HCEC 1CT (cell line): ENCODE data around the gene KCNK3.
A peak's percentile ranks its signal among the peaks of the same experiment; 100 is the strongest.
"Not testable (repeated sequence)": the region's sequence is repeated elsewhere in the genome, so short reads cannot be mapped to it uniquely, and the experiment has no call there.

Source experiments
- DNase-seq: peaks from one replicate; pipeline ENCODE4 v3.0.0-alpha.2; 2017

Gene KCNK3

DNA sequence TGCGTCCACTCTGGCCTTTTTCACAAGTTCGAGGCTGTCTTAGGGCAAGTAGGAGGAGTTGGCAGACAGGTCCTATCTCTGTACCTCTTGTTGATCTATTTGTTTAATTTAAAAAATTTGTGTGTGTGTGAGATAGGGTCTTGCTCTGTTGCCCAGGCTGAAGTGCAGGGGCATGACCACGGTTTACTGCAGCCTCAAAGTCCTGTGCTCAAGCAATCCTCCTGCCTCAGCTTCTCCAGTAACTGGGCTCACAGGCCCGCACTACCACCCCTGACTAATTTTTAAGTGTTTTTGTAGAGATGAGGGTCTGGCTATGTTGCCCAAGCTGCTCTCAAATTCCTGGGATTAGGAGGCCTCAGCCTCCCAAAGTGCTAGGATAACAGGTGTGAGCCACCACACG is 67.3 kb downstream of the KCNK3 start:
- no peak for DNase-seq

DNA sequence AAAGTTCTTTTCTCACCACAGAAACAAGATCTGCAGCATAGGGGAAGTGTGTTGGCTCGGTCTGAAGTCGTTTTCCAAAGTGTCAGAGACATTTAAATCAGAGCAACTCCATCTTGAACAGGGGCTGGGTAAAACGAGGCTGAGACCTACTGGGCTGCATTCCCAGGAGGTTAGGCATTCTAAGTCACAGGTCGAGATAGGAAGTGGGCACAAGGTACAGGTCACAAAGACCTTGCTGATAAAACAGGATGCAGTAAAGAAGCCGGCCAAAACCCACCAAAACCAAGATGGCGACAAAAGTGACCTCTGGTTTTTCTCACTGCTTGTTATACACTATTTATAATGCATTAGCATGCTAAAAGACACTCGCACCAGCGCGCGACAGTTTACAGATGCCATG is 68.5 kb downstream of the KCNK3 start:
- DNase-seq: not testable (repeated sequence)

DNA sequence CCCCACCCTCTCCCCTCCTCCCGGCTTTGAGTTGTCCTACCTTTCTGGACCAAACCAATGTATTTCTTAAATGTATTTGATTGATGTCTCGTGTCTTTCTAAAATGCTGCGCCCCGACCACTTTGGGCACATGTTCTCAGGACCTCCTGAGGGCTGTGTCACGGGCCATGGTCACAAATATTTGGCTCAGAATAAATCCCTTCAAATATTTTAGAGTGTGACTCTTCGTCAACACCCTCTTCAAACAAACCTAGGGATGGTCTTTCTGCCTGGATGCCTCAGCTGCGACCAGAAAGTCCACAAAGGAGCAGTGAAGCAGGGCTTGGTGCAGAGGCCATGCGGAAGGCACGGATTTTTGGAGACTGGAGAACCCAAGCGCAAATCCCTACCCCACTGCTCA is 70.5 kb downstream of the KCNK3 start:
- DNase-seq: no peak

DNA sequence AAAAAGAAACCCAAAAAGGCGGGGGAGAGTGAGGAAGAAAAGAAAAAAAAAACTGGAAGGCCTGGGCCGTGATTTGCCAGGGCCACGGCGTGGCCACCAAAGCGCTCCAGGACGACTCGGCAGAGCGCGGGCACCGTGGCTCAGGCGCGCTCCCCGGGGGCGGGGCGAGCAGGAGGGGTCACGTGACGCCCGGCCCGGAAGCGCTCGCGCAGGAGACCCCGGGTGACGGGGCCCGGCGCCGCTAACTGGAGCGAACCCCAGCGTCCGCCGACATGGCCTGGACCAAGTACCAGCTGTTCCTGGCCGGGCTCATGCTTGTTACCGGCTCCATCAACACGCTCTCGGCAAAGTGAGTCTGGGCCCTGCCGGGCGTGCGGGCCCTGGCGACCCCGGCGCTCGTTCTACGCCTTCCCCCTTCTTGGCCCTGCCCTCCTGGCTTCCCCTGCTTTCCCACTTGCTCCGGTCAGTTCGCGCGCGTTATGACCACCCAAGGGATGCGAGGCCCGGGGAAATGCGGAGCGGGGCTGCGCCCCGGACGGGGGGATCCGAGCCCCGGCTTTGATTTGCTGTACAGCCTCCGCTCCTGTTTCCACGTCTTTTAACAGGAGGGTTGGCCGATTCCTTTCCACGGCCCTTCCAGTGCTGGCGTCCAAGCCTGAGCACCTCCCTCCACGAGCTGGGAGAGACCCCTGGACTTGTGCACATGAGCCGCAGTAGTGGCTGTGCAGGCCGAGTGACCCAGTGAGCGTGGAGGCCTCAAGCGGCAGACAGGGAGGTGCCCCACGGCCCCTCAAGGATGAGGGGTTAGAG is 71.8 kb downstream of the KCNK3 start, which contains the start of gene SLC35F6:
Gene SLC35F6 (plus strand): TSS at position 207 of the 810 bp plus-strand sequence. CDS start 66 bp downstream, at position 273.
- DNase-seq: peak; percentile 72

DNA sequence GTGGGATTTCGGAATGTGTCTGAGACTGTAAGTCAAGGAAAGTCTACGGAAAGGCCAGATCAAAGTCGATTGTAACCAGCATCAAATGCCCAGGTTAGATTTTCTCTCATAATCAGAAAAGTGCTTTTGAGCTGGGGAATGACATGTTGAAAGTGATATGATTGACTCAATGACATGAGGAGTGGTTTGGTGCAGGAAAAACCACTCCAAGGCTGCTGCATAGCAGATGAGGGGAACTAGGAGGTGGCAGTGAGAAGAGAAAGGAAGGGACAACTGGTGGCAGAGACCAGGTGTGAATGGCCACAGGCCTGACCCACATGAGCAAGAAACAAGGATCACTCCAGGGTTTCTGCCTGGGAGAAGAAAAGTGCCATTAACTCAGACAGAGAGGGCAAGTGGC is 72.4 kb downstream of the KCNK3 start:
- no peak for DNase-seq

DNA sequence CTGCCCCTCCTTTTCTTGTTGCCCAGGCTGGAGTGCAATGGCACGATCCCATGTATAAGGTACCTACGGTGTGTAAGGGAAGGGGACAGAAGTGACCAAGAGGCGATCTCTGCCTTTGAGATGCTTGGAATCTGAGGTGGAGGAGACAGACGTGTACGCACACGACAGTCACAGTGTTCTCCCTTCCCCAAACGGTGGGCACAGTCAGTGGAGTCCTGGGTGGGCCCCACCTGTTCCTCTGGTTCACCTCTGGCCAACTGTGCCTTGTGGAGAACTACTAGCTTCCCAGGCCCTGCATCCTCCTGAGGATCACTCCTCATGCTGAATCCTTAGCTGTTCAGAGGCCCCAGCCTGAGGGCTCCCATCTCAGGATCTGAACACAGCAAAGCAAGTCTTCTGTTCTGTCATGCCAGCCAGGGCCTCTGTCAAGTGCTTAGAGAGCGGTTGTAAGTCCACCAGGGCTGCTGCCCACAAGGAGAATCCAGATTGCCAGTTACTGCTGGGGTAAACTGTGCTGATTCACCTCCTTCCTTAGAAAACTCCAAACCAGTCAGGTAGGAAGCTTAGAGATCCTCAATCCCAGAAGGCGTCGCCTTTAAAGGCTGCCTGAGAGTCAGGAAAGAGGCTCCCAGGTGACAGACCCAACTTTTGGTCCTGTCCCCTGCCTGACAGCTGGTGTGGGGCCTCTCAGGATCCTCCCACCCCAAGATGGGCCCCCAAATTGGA is 73.1 kb downstream of the KCNK3 start:
- DNase-seq: no peak

DNA sequence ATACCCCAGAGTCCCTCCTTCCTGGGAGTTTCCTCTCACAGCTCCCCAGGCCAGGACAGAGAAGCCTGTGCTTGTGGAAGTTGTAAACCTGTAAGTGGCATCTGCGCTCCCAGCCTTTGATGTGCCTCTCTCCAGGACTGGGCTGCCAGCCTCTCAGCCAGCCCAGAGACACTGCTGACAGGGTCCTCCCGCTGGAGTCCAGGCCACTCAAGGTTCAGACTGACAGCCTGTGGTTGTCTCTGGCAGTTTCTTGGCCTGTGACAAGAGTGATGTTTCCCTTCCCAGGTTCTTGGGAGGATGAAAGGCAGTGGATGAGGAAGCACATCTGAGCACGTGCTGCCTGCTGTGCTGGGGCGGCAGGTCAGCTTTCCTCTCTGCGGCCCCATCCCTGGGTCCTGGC is 74.6 kb downstream of the KCNK3 start:
- DNase-seq: no peak

DNA sequence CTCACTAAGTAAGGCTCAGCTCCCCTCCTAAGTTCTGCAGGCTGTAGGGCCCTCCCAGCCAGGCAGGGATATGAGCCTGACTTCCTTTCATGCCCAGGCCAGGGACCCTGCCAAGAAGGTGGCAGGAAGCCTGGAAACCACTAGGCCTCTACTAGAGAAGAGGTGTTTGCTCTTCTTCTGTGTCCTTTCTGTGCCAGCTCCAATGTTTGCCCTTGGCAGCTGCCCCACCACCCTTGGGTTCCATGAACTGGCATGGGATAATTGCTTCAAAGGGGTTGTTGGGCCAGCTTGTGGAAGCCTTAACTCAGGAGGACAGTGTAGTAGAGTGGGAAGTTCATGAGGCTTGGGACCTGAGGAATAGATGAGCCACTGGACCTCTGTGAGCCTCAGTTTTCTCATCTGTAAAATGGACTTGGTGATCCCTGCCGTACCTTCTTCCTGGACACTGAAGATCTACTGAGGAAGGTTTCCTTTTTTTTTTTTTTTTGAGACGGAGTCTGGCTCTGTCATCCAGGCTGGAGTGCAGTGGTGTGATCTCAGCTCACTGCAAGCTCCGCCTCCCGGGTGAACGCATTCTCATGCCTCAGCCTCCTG is 75.5 kb downstream of the KCNK3 start:
- DNase-seq: no peak

DNA sequence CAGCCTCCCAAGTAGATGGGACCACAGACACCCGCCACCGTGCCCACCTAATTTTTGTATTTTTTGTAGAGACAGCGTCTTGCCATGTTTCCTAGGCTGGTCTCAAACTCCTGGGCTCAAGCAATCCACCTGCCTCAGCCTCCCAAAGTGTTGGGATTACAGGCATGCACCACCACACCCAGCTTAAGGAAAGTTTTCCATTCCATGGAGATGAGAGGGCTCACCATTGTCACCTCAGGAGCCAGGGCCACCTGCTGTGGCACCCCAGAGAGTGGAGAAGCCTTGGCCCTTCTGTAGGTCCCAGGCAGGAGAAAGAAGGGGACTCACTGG is 76.2 kb downstream of the KCNK3 start:
- DNase-seq: no peak

DNA sequence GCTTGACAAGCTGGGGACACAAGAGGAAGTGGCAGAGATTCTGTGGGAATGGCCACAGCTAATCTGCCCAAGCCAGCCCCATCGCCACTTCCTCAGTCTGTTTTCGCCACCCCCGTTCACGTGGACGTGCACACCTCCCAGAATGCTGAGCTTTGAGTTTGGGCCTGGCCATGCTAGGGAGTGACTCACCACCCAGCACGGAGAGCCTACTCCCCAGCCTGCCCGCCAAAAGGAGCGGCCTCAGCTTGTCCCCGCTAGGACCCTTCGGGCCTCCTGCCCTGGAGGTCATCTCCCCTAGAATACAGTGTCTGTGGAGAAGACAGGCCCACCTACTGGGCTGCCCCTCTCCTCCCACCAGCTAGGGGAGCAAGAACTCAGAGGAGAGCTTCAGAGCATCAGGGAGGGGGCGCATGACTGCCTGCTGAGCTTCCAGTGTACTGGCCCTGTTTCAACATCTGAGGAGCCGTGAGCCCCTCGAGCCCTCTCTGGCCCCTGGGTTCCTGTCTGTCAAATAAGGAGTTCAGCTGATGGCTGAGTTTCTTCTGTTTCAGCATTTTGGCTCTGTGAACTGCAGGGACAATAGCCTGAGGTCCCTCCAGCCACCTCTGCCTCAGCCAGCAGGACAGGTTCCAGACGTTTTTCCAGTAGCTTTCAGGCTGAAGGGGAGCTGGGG is 76.7 kb downstream of the KCNK3 start:
- DNase-seq: peak; percentile 68

DNA sequence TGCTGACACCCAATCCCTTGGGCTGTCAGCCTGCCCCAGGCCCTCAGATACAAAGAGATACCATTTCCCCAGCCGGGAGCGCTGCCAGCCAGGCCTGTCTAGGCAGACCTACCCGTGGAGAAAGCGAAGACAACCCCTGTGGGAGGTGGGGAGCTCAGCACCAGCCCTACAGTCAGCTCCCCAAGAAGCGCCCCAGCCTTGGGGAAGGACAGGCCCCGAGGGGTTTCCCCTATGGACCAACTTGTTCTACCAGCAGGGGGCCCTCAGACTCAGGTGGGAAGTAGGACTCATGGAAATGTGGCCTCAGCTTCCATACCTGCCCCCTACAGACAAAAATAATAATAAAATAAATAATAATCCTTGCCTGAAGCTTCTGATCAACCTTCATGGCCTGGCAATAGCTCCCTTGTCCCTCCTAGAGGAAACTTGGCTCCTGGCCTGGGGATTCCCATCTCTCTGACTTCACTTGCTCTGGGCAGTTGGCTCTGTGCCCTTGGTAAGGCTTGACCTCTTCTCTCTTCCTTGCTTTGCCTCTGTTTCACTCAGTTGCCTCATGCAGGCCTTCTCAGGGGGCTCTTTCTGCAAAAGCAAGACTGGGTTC is 78.6 kb downstream of the KCNK3 start:
- DNase-seq: peak; percentile 68

DNA sequence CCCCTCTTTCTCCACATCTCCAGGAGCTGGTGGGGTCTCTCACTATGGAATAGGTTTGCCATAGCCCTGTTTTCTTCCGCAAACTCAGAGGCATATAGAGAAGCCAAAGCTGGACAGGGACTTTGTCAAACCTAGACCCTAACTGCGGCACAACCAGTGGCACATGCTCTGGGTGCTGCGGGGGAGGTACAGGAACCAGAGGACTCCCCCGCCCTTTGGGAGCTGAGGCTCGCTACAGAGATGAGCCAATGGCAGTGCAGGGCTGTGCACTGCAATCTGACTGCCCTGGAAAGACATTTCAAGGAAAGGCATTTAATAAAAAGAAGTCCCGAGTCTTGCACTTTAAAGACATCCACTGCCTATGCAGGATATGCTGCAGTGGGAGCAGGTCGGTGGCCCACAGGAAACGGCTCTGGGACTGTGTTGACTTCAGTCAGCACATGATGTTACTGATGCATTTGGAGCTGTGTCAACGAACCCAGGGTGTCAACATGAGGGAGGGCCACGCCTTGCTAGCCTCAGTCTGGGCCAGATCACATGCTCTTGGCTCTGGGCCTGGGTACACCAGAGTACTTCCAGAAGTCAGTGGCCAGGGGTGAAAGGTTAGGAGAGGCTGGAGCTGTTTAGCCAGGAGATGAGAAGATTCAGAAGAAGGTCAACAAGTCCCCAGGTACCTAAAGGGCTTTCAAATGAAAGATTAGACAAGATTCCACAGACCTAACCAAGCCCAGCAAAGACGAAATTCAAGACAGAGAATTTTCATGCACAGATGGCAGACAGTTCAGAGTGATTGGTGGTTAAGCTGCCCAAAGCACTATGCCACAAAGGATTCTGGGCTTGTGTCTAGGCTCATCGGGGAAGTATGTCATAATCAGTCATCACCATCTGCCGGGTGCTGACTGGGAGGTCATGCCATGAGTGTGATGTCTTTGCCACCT is 79.8 kb downstream of the KCNK3 start:
- peak; percentile 71 for DNase-seq

DNA sequence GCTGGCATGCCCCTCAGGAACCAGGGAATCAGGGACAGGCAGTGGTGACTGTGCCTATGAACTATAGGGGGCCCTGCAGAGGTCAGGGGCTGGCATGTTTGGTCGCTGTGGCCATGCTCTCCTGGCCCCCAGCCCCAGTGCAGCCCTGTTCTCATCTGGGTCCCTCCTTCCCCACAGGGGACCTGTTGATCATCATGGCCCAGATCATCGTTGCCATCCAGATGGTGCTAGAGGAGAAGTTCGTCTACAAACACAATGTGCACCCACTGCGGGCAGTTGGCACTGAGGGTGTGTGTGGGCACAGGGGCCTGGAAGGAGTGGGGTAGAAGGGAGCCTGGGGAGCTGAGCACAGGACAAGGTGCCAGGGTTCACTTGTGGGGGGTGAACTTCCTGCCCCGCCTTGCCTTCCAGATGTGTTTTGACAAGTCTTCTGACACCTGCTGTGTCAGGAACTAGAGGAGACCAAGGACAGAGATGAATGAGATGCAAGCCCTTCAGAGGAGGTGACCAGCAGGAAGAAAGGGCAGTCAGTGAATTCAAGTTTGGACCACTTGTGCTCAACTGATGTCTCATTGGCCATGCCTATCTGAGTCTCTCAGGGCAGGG is 83.8 kb downstream of the KCNK3 start:
- DNase-seq: no peak

DNA sequence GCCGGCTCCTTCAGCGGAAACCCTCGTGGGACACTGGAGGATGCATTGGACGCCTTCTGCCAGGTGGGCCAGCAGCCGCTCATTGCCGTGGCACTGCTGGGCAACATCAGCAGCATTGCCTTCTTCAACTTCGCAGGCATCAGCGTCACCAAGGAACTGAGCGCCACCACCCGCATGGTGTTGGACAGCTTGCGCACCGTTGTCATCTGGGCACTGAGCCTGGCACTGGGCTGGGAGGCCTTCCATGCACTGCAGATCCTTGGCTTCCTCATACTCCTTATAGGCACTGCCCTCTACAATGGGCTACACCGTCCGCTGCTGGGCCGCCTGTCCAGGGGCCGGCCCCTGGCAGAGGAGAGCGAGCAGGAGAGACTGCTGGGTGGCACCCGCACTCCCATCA is 85.6 kb downstream of the KCNK3 start:
- no peak for DNase-seq

DNA sequence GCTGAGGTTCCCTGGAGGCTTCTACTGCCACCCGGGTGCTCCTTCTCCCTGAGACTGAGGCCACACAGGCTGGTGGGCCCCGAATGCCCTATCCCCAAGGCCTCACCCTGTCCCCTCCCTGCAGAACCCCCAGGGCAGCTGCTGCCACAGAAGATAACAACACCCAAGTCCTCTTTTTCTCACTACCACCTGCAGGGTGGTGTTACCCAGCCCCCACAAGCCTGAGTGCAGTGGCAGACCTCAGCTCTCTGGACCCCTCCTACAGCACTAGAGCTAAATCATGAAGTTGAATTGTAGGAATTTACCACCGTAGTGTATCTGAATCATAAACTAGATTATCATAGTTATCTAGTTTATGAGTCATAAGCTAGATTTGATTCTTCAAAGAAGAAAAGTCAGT is 86.0 kb downstream of the KCNK3 start:
- DNase-seq: no peak

DNA sequence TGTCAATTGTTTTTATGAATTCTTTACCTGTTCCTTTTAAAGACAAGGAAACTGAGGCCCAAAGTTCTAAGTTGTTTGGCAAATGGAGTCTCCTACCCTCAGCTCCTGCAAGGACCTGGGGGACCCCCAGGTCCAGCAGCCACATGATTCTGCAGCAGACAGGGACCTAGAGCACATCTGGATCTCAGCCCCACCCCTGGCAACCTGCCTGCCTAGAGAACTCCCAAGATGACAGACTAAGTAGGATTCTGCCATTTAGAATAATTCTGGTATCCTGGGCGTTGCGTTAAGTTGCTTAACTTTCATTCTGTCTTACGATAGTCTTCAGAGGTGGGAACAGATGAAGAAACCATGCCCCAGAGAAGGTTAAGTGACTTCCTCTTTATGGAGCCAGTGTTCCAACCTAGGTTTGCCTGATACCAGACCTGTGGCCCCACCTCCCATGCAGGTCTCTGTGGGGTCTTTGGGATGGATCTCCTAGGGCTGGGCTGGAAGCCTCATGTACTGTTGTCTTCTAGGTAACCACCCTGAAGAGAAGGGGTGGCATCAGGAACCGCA is 87.8 kb downstream of the KCNK3 start:
- DNase-seq: no peak
